Hepatocyte (in vitro differentiated cells): ENCODE results near the gene SIRT5. TPM values are rescaled to one million over a fixed set of nuclear protein-coding genes. Genes with fewer than 3 reads are reported as not detected.

ENCODE experiments used
- DNase-seq: peaks from one replicate; pipeline ENCODE4 v3.0.0-alpha.2; 2016; ENCODE audit warnings: low spot score
- H2AFZ ChIP-seq: fragments of 200-600 bp; sonication (generic); 2 replicates; pipeline ENCODE4 v1.6.0; 2016; ENCODE audit warnings: antibody characterized with exemption, mild to moderate bottlenecking
- H3K27ac ChIP-seq: fragments of 200-600 bp; sonication (generic); 2 replicates; pipeline ENCODE4 v1.5.1; 2016; ENCODE audit warnings: mild to moderate bottlenecking
- H3K27me3 ChIP-seq: fragments of 200-600 bp; sonication (generic); 2 replicates; pipeline ENCODE4 v1.6.1; 2016
- H3K36me3 ChIP-seq: fragments of 200-600 bp; sonication (generic); replicated peaks from 2 replicates; pipeline ENCODE4 v1.5.1; 2016; ENCODE audit warnings: low read depth; ENCODE audit not compliant: insufficient read depth
- H3K4me1 ChIP-seq: fragments of 200-600 bp; sonication (generic); 2 replicates; pipeline ENCODE4 v1.5.1; 2016; ENCODE audit warnings: mild to moderate bottlenecking, moderate library complexity; ENCODE audit not compliant: insufficient read depth
- H3K4me2 ChIP-seq: fragments of 200-600 bp; sonication (generic); 2 replicates; pipeline ENCODE4 v1.6.0; 2016
- H3K4me3 ChIP-seq: fragments of 200-600 bp; sonication (generic); 2 replicates; pipeline ENCODE4 v1.5.1; 2016; ENCODE audit warnings: mild to moderate bottlenecking
- H3K79me2 ChIP-seq: fragments of 200-600 bp; sonication (generic); 2 replicates; pipeline ENCODE4 v1.6.0; 2017; ENCODE audit warnings: mild to moderate bottlenecking
- H3K9me2 ChIP-seq: fragments of 200-600 bp; sonication (generic); replicated peaks from 2 replicates; pipeline ENCODE4 v1.6.0; 2017; ENCODE audit warnings: mild to moderate bottlenecking; ENCODE audit not compliant: insufficient read depth
- H3K9me3 ChIP-seq: fragments of 200-600 bp; sonication (generic); 2 replicates; pipeline ENCODE4 v1.5.1; 2016; ENCODE audit warnings: low read depth, mild to moderate bottlenecking
- H4K20me1 ChIP-seq: fragments of 200-600 bp; sonication (generic); 2 replicates; pipeline ENCODE4 v1.6.0; 2016; ENCODE audit warnings: mild to moderate bottlenecking; ENCODE audit not compliant: insufficient read depth, poor library complexity, severe bottlenecking
- CTCF ChIP-seq: fragments of 200-600 bp; sonication (generic); IDR thresholded peaks from 2 replicates; pipeline ENCODE4 v1.5.1; 2016; ENCODE audit warnings: antibody characterized with exemption, mild to moderate bottlenecking; ENCODE audit not compliant: poor library complexity
- EZH2 ChIP-seq: fragments of 200-600 bp; sonication (generic); IDR thresholded peaks from 2 replicates; pipeline ENCODE4 v1.6.1; 2016; ENCODE audit warnings: antibody characterized with exemption, mild to moderate bottlenecking, borderline replicate concordance
- EZH2phosphoT487 ChIP-seq: fragments of 200-600 bp; sonication (generic); IDR thresholded peaks from one replicate; pipeline ENCODE4 v1.6.1; 2018; ENCODE audit warnings: antibody characterized with exemption, mild to moderate bottlenecking, low read depth, moderate library complexity; ENCODE audit not compliant: unreplicated experiment, severe bottlenecking
- WGBS: methylation state at CpG from one replicate; pipeline ENCODE4 v1.1.6; 2016; ENCODE audit warnings: low lambda C conversion rate; ENCODE audit errors: missing lambda C conversion rate; 5-methylcytosine and 5-hydroxymethylcytosine counted together
- polyA plus RNA-seq: library from polyadenylated mRNA; unstranded; fragments of >200 nt; fragmentation: Nextera tagmentation; extraction: Ambion mirVana; gene quantifications from 2 replicates; pipeline ENCODE4 v1.2.1, GENCODE V29; 2016
- total RNA-seq: library from RNA; depleted of rRNA; stranded (reverse); fragments of >200 nt; gene quantifications from 2 replicates; pipeline ENCODE4 v1.2.3, GENCODE V29; 2014

SIRT5 gene
- total and polyA plus RNA-seq, 2 experiments from 2014 or later = 8.6 to 12.9 TPM

DNA sequence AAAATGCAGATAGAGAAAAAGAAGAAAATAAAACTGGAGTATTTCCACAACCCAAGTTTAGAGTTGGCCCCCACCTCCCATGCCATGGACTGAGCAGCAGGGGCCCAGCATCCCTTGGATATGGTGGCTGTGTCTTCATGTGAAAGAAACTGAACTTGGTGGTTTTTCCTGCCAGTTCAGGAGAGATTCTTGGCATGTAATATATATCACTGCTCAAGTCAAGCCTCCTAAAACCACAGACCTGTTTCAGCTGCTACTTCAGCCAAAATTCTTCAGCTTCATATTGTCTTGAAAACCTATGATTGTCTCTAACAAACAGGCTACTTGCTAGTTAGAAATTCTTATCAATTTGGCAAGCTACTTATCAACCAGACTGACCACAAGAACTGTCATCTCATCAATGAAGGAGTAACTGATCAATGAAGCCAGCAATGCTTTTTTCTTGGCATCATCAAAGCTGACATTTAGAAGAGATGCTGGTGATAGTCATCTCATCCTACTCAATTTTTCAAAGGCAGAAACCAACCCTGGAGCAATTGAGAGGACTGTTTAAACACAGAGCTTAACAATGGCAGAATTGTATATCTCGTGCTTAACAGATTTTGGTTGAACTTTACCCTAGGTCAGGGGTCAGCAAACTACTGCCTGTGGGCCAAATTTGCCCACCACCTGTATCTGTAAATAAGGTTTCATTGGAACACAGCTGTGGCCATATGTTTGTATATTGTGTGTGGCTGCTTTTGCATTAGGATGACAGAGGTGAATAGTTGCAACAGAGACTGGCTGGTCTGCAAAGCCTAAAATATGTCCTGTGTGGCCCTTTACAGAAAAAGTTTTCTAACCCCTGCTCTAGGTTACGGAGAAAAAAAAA, 30.4 kb downstream of the SIRT5 start:
- no peak overlapping the region for H3K4me3 ChIP-seq
- no peak for DNase-seq
- H3K4me2 ChIP-seq = no peak overlapping the region
- H2AFZ ChIP-seq = no peak overlapping the region
- H3K79me2 ChIP-seq = no peaks in the 10 kb centered on the region
- no peaks in the 10 kb centered on the region for H3K27me3 ChIP-seq
- TF ChIP-seq EZH2phosphoT487 = no peak
- TF ChIP-seq CTCF = no peak
- no peak for TF ChIP-seq EZH2
- no peaks in the 10 kb centered on the region for H3K9me3 ChIP-seq
- no peaks in the 10 kb centered on the region for H3K36me3 ChIP-seq
- WGBS = 66% methylated on average over 2 of the region's 2 CpGs
- no peaks in the 10 kb centered on the region for H3K4me1 ChIP-seq
- H3K9me2 ChIP-seq = no peaks in the 10 kb centered on the region
- no peak overlapping the region for H3K27ac ChIP-seq
- no peaks in the 10 kb centered on the region for H4K20me1 ChIP-seq

- no peaks in the 10 kb centered on the region for H3K36me3 ChIP-seq
- H3K4me1 ChIP-seq = no peaks in the 10 kb centered on the region
- TF ChIP-seq EZH2 = no peak
- H4K20me1 ChIP-seq = no peaks in the 10 kb centered on the region
- no peak overlapping the region for H2AFZ ChIP-seq
- no peaks in the 10 kb centered on the region for H3K27me3 ChIP-seq
- DNase-seq = no peak
- no peak overlapping the region for H3K27ac ChIP-seq
- no peaks in the 10 kb centered on the region for H3K9me2 ChIP-seq
- no peaks in the 10 kb centered on the region for H3K79me2 ChIP-seq
- no peaks in the 10 kb centered on the region for H3K9me3 ChIP-seq
- WGBS = 71% methylated on average over 4 of the region's 4 CpGs
- H3K4me3 ChIP-seq = no peak overlapping the region
- H3K4me2 ChIP-seq = no peak overlapping the region
Observed at GRCh38 chr6:13605634-13606033, 31.2 kb downstream of the SIRT5 start.

GRCh38 chr6:13611715-13612114, 37.3 kb downstream of the SIRT5 start:
- Histone ChIP-seq H3K4me3 (no peak overlapping the region), H3K27ac (no peak overlapping the region), H3K4me2 (no peak overlapping the region), H2AFZ (no peak overlapping the region), H4K20me1 (peaks cover 9% of the 10 kb centered on the region), H3K36me3 (no peaks in the 10 kb centered on the region), H3K4me1 (peaks cover 15% of the 10 kb centered on the region), H3K9me3 (no peaks in the 10 kb centered on the region), H3K79me2 (peaks cover 19% of the 10 kb centered on the region), H3K27me3 (no peaks in the 10 kb centered on the region), H3K9me2 (no peaks in the 10 kb centered on the region)
- DNase-seq = no peak
- 83% methylated on average over 4 of the region's 4 CpGs for WGBS
- TF ChIP-seq EZH2 = no peak
- TF ChIP-seq EZH2phosphoT487 = no peak
- no peak for TF ChIP-seq CTCF

DNA sequence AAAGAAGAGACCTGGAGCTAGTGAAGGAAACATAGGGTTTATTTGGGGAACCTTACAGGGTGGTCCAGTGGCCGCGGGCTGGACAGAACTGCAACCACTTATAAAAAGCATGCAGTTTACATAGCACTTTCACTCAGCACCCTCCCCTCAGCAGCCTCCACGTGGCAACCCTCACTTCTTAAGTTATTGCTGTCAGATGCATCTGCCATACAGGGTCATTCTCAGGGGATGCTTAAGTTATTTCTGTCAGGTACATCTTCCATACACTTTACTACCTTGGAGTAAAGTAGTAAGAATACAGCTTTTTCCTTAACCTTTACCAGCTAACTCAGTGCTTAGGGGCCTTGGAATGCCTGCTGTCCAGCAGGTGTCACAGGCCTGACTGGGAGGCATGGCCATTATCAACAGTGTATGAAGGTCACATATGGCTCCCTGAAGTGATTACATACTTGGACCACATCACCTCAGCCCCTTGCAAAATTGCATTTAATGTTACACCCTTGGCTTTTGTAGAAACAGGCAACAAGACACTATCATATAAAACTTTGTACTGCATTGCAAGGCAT, 38.7 kb downstream of the SIRT5 start:
- TF ChIP-seq CTCF (no peak), EZH2phosphoT487 (no peak), EZH2 (no peak)

More for the DNA sequence above, 38.7 kb downstream of the SIRT5 start:
- Histone ChIP-seq H4K20me1 (peaks cover 10% of the 10 kb centered on the region), H3K79me2 (peaks cover 31% of the 10 kb centered on the region), H3K4me1 (peaks cover 16% of the 10 kb centered on the region), H3K4me3 (no peak overlapping the region), H3K4me2 (no peak overlapping the region), H2AFZ (no peak overlapping the region), H3K36me3 (no peaks in the 10 kb centered on the region), H3K27ac (no peak overlapping the region), H3K9me3 (no peaks in the 10 kb centered on the region), H3K27me3 (no peaks in the 10 kb centered on the region), H3K9me2 (no peaks in the 10 kb centered on the region)
- 75% methylated on average over 3 of the region's 3 CpGs for WGBS
- no peak for DNase-seq
